Measurements from ENCODE around the gene LDLRAD4.

LDLRAD4 gene

GRCh38 chr18:13239171-13239956, 20.8 kb downstream of the LDLRAD4 start:
- Histone ChIP-seq H3K4me1 (ENCODE audit: low read depth, poor library complexity, severe bottlenecking) (no peaks in the 10 kb centered on the region), H3K27me3 (ENCODE audit: insufficient read depth, low read depth) (no peaks in the 10 kb centered on the region), H4K20me1 (ENCODE audit: insufficient read depth) (no peaks in the 10 kb centered on the region)

GRCh38 chr18:13240060-13240725, 21.6 kb downstream of the LDLRAD4 start:
- H3K27me3 ChIP-seq (ENCODE audit: insufficient read depth, low read depth), result no peaks in the 10 kb centered on the region
- no peak overlapping the region for H3K9ac ChIP-seq
- H3K79me2 ChIP-seq (ENCODE audit: insufficient read depth, low read depth), result no peaks in the 10 kb centered on the region
- no peak overlapping the region for H2AFZ ChIP-seq (ENCODE audit: low read depth)
- H4K20me1 ChIP-seq (ENCODE audit: insufficient read depth), result no peaks in the 10 kb centered on the region
- no peak overlapping the region for H3K4me2 ChIP-seq
- no peak overlapping the region for H3K27ac ChIP-seq
- H3K4me1 ChIP-seq (ENCODE audit: low read depth, poor library complexity, severe bottlenecking), result no peaks in the 10 kb centered on the region
- no peak overlapping the region for H3K4me3 ChIP-seq (IDR thresholded peaks at IDR 0.05; ENCODE audit: insufficient read depth, low read depth, low read length)
- H3K36me3 ChIP-seq (ENCODE audit: insufficient read depth), result no peaks in the 10 kb centered on the region
- no peak for TF ChIP-seq CTCF (conservative IDR thresholded peaks at IDR 0.05; ENCODE audit: low read depth, low read length)

More at GRCh38 chr18:13239171-13239956, 20.8 kb downstream of the LDLRAD4 start:
- no peak overlapping the region for H3K9ac ChIP-seq
- no peak overlapping the region for H2AFZ ChIP-seq (ENCODE audit: low read depth)
- no peak for TF ChIP-seq CTCF (conservative IDR thresholded peaks at IDR 0.05; ENCODE audit: low read depth, low read length)
- no peaks in the 10 kb centered on the region for H3K79me2 ChIP-seq (ENCODE audit: insufficient read depth, low read depth)
- H3K27ac ChIP-seq, result no peak overlapping the region
- no peaks in the 10 kb centered on the region for H3K36me3 ChIP-seq (ENCODE audit: insufficient read depth)
- no peak overlapping the region for H3K4me3 ChIP-seq (IDR thresholded peaks at IDR 0.05; ENCODE audit: insufficient read depth, low read depth, low read length)
- no peak overlapping the region for H3K4me2 ChIP-seq

- no peak for TF ChIP-seq CTCF (conservative IDR thresholded peaks at IDR 0.05; ENCODE audit: low read depth, low read length)
- H3K79me2 ChIP-seq (ENCODE audit: insufficient read depth, low read depth), result no peaks in the 10 kb centered on the region
- H3K36me3 ChIP-seq (ENCODE audit: insufficient read depth), result no peaks in the 10 kb centered on the region
- H3K4me2 ChIP-seq, result no peak overlapping the region
- H3K4me1 ChIP-seq (ENCODE audit: low read depth, poor library complexity, severe bottlenecking), result no peaks in the 10 kb centered on the region
- no peak overlapping the region for H3K4me3 ChIP-seq (IDR thresholded peaks at IDR 0.05; ENCODE audit: insufficient read depth, low read depth, low read length)
- H3K9ac ChIP-seq, result no peak overlapping the region
- H3K27me3 ChIP-seq (ENCODE audit: insufficient read depth, low read depth), result no peaks in the 10 kb centered on the region
- H3K27ac ChIP-seq, result no peak overlapping the region
- H4K20me1 ChIP-seq (ENCODE audit: insufficient read depth), result no peaks in the 10 kb centered on the region
- no peak overlapping the region for H2AFZ ChIP-seq (ENCODE audit: low read depth)
Measured at GRCh38 chr18:13241083-13241892, 22.7 kb downstream of the LDLRAD4 start.

DNA sequence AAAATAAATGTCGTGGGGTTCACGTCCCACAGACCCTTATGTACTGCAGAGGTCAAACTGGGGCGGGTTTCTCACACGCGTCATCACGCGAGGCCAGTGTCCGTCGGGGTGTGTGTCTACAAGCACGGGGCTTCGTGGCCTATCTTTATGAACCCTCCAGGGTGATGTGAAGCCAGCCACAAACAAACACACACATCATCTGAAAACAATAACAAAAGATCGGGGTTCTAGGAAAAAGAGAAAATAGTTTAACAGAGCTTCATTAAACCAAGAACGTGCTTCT, 23.3 kb downstream of the LDLRAD4 start:
- Histone ChIP-seq H3K4me1 (ENCODE audit: low read depth, poor library complexity, severe bottlenecking) (no peaks in the 10 kb centered on the region), H3K79me2 (ENCODE audit: insufficient read depth, low read depth) (no peaks in the 10 kb centered on the region), H3K4me2 (no peak overlapping the region), H4K20me1 (ENCODE audit: insufficient read depth) (no peaks in the 10 kb centered on the region), H2AFZ (ENCODE audit: low read depth) (no peak overlapping the region), H3K4me3 (IDR thresholded peaks at IDR 0.05; ENCODE audit: insufficient read depth, low read depth, low read length) (no peak overlapping the region), H3K27ac (no peak overlapping the region), H3K36me3 (ENCODE audit: insufficient read depth) (no peaks in the 10 kb centered on the region), H3K27me3 (ENCODE audit: insufficient read depth, low read depth) (no peaks in the 10 kb centered on the region), H3K9ac (no peak overlapping the region)
- no peak for TF ChIP-seq CTCF (conservative IDR thresholded peaks at IDR 0.05; ENCODE audit: low read depth, low read length)
